ENCODE data around the gene USPL1.
"Not testable (repeated sequence)": the region's sequence is repeated elsewhere in the genome, so short reads cannot be mapped to it uniquely, and the experiment has no call there.

USPL1 gene

GRCh38 chr13:30629527-30629926, 11.8 kb downstream of the USPL1 start:
- TF ChIP-seq ZNF274 (IDR thresholded peaks at IDR 0.05; ENCODE audit: low read depth, low read length) = no peak
- H3K4me3 ChIP-seq (ENCODE audit: low read length) = no peak overlapping the region

GRCh38 chr13:30633861-30634260, 16.1 kb downstream of the USPL1 start:
- no peak overlapping the region for H3K4me3 ChIP-seq (ENCODE audit: low read length)
- no peak for TF ChIP-seq ZNF274 (IDR thresholded peaks at IDR 0.05; ENCODE audit: low read depth, low read length)

GRCh38 chr13:30634838-30635237, 17.1 kb downstream of the USPL1 start:
- no peak for TF ChIP-seq ZNF274 (IDR thresholded peaks at IDR 0.05; ENCODE audit: low read depth, low read length)
- no peak overlapping the region for H3K4me3 ChIP-seq (ENCODE audit: low read length)

DNA sequence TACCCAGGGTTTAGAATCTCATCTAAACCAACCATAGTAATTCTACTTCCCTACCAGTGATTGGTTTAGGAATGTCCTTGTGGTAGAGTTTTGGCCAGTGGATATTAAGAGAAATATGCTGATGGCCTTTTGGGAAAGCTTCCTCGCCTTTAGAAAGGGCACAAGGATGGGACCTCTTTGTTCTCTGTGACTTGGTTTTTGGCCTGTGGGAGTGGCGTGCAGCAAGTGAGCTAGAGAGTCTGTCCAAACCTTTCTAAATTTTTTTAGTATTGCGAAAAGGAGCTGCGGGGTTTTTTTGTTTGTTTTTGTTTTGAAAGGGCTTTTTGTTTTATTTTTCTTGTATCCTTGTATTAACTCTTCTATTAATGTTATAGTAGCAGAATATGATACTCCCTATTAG, 20.6 kb downstream of the USPL1 start:
- TF ChIP-seq ZNF274 (IDR thresholded peaks at IDR 0.05; ENCODE audit: low read depth, low read length) = no peak
- H3K4me3 ChIP-seq (ENCODE audit: low read length) = no peak overlapping the region

DNA sequence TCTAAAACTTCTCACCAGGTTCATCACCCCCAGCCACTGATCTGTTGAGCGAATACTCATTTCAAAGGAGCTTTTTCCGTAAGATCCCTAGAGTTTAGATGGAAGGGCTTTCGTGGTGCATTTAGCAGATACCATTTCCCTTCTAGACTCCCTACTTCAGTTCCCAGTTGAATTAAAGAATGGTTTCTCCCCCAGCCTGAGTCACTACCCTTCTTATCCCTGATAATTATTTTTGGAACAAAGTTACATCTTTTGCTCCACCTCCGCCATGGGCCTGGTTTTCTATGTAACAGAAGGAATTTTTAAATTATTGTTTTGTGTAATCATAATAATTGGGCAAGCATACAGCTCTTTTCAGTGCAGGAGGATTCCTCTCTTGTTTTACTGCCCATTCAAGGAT, 22.0 kb downstream of the USPL1 start:
- TF ChIP-seq ZNF274 (IDR thresholded peaks at IDR 0.05; ENCODE audit: low read depth, low read length) = no peak
- no peak overlapping the region for H3K4me3 ChIP-seq (ENCODE audit: low read length)

- not testable (repeated sequence) for H3K4me3 ChIP-seq (ENCODE audit: low read length)
These were observed 23.5 kb downstream of the USPL1 start for GRCh38 chr13:30641173-30641572.

DNA sequence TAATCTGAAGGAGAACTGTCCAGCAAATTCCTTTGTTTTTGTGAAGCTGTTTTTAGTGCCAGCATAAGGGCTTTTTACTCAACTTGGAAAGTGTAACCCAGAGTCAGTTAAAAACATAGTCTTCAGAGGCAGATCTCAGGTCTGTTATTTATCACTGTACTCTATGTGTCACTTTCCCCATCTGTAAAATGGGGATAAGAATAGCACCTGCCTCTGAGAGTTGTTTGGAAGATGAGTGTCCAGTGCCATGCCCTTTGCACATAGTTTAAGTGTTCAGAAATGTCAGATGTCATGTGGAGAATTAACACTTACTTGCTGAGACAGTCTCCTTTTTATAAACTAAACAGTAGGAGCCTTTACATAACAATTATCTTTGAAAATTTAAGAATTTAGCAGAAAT, 27.9 kb downstream of the USPL1 start:
- TF ChIP-seq ZNF274 (IDR thresholded peaks at IDR 0.05; ENCODE audit: low read depth, low read length) = no peak
- no peak overlapping the region for H3K4me3 ChIP-seq (ENCODE audit: low read length)

DNA sequence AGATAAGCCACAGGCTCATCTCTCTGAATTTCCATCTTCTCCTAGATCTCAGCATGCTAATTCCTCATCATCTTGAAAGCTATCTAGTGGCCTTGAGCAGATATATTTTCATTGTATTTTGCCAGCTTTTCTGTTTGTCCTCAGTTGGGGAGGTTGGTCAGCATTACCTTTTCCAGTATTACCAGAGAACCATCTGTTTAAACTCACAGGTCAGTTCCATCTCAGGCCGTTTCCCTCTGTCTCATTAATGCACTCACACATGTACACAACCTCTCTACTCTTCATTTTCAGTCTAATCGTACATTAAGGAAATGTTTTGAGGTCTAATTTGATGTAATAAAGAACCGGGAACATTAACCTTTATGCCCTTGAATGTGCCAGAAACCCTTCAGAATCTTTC, 29.7 kb downstream of the USPL1 start:
- TF ChIP-seq ZNF274 (IDR thresholded peaks at IDR 0.05; ENCODE audit: low read depth, low read length) = no peak

DNA sequence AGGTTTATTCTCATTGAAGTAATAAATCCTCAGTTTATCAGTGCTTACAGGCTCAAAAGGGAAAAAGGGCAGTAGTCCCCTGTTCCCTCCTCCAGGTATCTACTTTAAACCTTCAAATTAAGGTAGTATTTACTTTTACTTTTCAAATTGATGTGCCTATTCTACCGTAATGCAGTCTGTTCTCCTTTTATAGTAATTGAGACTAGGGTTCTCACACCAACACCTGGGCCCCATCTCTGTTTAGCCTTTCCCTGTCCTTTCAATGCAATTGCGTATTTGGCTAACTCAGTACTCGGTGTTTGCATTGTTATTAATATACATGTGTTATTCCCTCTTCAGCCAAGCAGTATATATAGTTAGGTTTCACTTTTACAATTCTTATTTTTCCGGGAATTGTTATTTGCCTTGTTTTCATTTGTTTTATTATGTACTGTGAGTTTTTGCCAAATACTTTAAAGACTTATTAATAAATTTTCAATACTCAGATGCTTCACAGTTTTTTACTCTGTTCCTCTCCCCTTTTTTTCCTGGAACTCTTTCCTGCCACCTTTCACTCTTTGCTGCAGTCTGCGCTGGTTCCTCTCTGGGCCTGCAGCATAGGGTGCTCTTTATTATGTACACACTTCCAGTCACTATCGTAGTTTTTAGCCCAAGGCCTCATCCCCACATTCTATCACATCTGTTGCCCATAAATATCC, 30.3 kb downstream of the USPL1 start:
- H3K4me3 ChIP-seq (ENCODE audit: low read length) = no peak overlapping the region
- TF ChIP-seq ZNF274 (IDR thresholded peaks at IDR 0.05; ENCODE audit: low read depth, low read length) = no peak

More for the DNA sequence above, 29.7 kb downstream of the USPL1 start:
- no peak overlapping the region for H3K4me3 ChIP-seq (ENCODE audit: low read length)

GRCh38 chr13:30648522-30649012, 30.8 kb downstream of the USPL1 start:
- TF ChIP-seq ZNF274 (IDR thresholded peaks at IDR 0.05; ENCODE audit: low read depth, low read length) = no peak
- no peak overlapping the region for H3K4me3 ChIP-seq (ENCODE audit: low read length)

DNA sequence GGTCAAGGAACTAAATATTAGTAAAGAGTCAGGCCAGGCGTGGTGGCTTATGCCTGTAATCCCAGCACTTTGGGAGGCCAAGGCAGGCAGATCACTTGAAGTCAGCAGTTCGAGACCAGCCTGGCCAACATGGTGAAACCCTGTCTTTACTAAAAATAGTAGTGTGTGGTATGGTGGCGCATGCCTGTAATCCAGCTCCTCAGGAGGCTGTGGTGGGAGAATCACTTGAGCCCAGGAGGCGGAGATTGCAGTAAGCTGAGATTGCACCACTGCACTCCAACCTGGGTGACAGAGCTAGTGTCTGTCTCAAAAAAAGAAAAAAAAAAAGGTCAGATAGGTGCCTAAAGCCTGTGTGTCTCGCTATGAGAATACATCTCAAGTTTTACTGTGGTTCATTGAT, 33.9 kb downstream of the USPL1 start:
- H3K4me3 ChIP-seq (ENCODE audit: low read length) = not testable (repeated sequence)

DNA sequence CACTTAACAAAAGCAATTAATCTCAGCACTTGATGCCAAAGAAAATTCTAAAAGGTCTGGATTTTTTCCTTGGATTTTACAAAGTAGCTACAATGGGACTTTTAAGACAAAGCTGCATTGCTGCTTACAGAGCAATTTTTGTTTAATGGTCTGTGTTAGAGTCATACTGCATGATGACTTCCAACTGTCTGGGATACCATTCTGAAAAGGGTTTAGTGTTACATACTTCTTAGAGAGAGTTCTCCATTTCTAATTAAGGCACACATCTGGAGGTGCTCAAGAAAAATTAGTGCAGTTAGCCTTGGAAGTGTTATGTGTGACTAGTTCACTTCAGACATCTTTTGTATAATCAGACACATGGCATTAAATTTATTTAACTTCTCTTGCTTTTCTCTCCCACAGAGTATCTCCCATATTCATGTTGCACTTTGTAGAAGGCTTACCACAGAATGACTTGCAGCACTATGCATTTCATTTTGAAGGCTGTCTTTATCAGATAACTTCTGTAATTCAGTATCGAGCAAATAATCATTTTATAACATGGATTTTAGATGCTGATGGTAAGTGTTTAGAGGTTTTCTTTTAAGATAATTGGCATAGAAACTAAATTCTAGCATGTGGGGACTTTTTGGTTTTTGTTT, 35.1 kb downstream of the USPL1 start:
- no peak overlapping the region for H3K4me3 ChIP-seq (ENCODE audit: low read length)
- TF ChIP-seq ZNF274 (IDR thresholded peaks at IDR 0.05; ENCODE audit: low read depth, low read length) = no peak

GRCh38 chr13:30654430-30654829, 36.7 kb downstream of the USPL1 start:
- H3K4me3 ChIP-seq (ENCODE audit: low read length) = no peak overlapping the region
- TF ChIP-seq ZNF274 (IDR thresholded peaks at IDR 0.05; ENCODE audit: low read depth, low read length) = no peak

GRCh38 chr13:30656178-30656577, 38.5 kb downstream of the USPL1 start:
- no peak overlapping the region for H3K4me3 ChIP-seq (ENCODE audit: low read length)
- no peak for TF ChIP-seq ZNF274 (IDR thresholded peaks at IDR 0.05; ENCODE audit: low read depth, low read length)

DNA sequence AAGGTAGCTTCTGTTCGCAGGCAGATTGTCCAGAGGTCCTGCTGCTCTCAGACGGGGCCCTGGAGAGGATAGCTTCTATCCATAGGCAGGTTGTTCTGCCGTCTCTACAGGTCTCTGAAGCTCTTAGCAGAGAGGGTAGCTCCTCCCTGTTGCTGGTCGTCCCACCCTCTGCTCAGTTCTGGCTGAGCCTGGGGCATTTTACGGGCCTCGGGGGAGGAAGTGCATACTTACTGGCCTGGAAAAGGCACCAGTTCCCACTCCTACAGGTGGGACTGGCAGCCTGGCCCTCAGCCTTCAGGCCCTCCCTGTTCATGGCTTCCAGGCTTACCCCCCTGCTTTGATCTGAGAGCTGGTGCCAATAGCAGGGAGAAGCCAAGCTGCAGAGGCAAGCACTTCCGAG, 42.3 kb downstream of the USPL1 start:
- no peak overlapping the region for H3K4me3 ChIP-seq (ENCODE audit: low read length)
- TF ChIP-seq ZNF274 (IDR thresholded peaks at IDR 0.05; ENCODE audit: low read depth, low read length) = no peak

GRCh38 chr13:30660796-30661195, 43.1 kb downstream of the USPL1 start:
- TF ChIP-seq ZNF274 (IDR thresholded peaks at IDR 0.05; ENCODE audit: low read depth, low read length) = no peak
- no peak overlapping the region for H3K4me3 ChIP-seq (ENCODE audit: low read length)
